22Rv1 (cell line): ENCODE results near the gene SIGLEC12.
"Not testable (repeated sequence)": the region's sequence is repeated elsewhere in the genome, so short reads cannot be mapped to it uniquely, and the experiment has no call there.

Experiments used
- CTCF ChIP-seq: fragments of 450-650 bp; IDR thresholded peaks from 2 replicates; pipeline ENCODE4 v1.5.1; 2017; ENCODE audit warnings: mild to moderate bottlenecking
- ZFX ChIP-seq: fragments of 450-650 bp; IDR thresholded peaks from 2 replicates; pipeline ENCODE4 v1.6.1; 2017; ENCODE audit warnings: antibody characterized with exemption, borderline replicate concordance

- TF ChIP-seq CTCF, ZFX: not testable (repeated sequence)
These were observed 37.5 kb downstream of the SIGLEC12 start for GRCh38 chr19:51463976-51464581.
